CD1c-positive myeloid dendritic cell (primary cell): ENCODE results near the gene RBKS.
A peak's percentile ranks its signal among the peaks of the same experiment; 100 is the strongest.
"Not testable (repeated sequence)": the region's sequence is repeated elsewhere in the genome, so short reads cannot be mapped to it uniquely, and the experiment has no call there.

ENCODE experiments used
- DNase-seq: peaks from one replicate; pipeline ENCODE4 v3.0.0-alpha.2; 2016; ENCODE audit errors: extremely low spot score

RBKS gene

DNA sequence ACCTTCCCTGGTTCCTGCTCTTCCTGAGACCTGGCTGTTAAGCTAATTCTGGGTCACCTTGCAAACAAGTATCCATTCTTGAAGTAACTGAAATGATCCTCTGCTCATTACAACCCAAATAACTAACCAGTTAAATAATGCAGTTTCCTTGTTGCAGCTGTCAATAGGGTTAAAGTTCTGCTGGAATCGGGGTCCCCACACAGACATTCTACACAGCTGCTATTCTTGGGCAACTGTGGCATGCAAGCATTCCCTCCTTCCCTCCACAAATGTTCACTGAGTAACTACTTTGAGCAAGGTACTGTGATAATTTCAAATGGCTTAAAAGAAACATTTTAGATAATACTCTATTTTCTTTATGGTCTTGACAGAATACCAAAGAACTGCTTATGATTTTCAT, 17.1 kb downstream of the RBKS start:
- DNase-seq: no peak

DNA sequence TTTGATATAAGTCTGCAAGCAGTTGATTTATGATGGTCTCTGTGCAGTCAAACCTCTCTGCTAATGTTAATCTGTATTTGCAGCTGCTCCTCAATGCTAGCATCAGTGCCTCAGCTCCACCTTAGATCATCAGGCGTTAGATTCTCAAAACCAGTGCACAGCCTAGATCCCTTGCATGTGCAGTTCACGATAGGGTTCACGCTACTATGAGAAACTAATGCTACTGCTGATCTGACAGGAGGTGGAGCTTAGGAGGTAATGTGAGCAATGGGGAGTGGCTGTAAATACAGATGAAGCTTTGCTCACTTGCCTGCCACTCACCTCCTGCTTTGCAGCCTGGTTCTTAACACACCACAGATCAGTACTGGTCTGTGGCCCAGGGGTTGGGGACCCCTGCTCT, 18.4 kb downstream of the RBKS start:
- DNase-seq: no peak

DNA sequence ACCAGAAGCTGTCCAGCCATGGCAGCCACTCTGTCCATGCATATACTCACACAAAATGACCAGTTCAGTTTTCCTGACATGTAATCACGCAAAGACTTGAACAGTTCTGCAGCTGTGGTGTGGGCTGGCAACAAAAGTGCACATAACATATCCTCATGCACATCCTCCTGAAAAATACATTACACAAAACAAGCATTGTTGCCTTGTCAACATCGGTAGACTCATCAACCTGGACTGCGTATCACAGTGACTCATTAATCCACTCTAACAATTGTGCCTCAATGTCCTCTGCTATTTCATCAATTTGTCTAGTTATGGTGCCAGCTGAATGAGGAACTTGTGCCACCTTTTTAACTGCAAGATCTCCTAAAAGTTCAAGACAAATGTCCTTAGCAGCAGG, 19.5 kb downstream of the RBKS start:
- DNase-seq: no peak

DNA sequence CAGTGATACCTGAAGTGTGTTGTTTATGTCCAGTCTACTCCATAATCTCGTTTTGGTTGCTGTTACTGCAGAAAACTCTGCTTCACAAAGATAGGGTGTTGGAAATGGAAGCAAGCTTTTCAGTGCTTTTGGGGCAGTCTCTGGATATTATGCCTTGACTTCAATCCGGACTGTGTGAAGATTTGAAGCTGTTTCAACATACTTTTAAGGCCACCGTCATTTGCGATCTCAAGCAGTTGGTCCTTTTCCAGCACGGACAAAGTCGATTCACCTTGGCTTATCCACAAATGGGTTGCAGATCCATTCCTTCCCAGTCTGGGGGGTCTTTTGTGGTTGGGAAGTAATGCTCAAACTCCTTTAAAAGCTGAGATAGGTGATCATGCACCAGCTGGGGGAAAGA, 20.4 kb downstream of the RBKS start:
- DNase-seq: no peak

DNA sequence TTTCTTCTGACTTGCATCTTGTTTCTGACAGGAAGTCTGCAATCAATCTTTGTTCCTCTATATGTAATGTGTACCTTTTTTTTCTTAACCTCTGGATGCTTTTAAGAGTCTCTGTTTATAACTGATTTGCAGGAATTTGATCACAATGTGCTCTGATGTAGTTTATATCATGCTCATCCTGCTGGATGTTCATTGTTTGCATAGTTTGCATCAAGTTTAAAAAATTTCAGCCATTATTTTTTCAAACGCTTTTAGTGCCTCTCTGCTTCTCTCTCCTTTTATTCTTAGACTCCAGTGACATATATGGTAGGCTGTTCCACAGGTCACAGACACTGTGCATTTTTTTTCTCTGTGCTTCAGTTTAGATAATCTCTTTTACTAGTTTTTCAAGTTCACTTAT, 23.9 kb downstream of the RBKS start:
- no peak for DNase-seq

DNA sequence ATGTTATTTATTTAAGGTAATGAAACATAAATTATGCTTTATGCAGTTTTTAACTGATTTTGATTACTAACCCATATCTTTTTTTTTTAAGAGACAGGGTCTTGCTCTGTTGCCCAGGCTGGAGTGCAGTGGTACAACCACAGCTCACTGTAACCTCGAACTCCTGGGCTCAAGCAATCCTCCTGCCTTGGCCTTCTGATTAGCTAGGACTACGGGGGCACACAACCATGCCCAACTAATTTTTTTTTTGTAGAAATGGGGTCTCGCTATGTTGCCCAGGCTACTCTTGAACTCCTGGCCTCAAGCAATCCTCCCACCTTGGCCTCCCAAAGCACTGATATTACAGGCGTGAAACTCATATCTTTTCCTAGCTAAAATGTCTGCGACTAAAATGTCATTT, 26.2 kb downstream of the RBKS start:
- not testable (repeated sequence) for DNase-seq

DNA sequence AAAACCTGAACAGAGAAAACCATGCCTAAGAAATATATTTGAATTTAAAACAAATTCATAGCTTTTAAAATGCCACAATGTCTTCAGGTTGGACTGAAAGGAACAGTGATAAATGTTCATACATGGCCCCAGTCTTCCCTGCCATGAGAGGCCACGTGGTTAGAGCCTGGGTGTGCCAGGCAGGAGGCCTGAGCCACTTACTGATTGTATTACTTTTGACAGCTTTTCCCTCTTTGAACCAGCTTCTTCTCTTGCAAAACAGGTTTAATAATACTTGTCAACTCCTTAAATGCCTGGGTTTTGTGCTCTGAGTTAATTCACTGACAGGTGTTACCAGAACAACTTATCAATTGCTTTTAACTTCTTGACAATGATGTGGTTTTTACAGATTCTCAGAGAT, 27.0 kb downstream of the RBKS start:
- DNase-seq: no peak

DNA sequence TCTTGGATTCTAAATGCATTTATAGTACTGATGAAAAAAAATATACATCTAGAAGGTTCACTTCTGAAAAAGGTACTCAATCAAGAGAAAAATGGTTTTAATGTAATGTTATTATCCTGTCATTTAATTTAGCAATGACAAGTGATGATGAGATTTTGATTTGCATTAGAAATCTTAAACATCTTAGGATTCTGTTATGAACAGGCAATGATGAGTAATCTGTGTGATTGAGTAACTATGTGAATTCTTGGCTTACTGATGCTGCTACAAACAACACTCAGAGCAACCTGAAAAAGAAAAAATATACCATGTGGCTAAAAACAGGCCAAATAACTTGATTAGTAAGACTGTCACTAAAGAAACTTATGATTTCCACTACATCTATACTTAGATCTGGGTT, 30.1 kb downstream of the RBKS start:
- no peak for DNase-seq

DNA sequence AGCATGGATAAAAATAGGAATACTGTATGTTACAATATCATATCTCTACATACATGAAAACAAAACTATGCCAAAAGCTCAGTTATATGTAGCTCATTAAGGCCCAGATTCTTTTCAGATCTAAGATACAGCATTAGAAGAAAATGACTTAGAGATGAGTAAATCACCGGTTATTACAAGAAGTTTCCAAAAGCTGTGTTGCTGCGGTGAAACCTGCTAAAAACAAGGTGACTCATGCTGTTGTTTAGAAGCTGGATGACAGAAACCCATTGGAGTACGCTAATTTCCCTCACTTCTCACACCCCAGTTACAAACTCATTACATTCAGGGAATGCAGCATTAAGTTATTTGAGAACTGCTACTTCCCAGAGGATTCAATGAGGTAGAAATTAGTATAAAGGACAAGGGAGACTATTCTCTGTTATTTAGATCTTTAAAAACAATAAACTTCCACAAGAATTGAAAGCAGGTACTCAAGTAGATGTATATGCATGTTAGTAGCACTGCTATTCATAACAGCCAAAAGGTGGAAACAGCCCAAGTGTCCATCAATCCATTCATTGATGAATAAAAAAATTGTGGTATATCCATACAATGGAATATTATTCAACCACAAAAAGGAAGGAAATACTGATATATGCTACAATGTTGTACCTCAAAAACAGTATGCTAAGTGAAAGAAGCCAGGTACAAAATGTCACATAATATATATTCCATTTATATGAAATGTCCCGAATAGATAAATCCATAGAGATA, 32.6 kb downstream of the RBKS start:
- no peak for DNase-seq

DNA sequence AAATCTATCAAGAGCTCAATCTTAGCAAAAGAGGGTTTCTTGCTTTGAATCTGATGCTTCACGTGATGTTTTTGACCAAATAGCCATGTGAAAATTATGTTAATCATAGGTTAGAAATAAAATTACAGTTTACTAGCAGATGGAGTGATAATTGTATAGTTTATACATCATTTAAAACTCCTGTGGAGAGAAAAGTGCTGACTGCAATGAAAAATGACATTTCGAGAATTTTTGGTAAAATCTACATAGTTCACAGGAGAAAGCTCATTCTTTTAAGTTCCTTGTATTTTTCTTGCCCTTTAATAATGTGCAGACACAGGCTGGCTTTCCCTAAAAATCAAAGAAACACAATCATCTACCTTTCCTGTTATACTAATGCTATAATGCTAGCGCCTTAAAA, 33.2 kb downstream of the RBKS start:
- no peak for DNase-seq

DNA sequence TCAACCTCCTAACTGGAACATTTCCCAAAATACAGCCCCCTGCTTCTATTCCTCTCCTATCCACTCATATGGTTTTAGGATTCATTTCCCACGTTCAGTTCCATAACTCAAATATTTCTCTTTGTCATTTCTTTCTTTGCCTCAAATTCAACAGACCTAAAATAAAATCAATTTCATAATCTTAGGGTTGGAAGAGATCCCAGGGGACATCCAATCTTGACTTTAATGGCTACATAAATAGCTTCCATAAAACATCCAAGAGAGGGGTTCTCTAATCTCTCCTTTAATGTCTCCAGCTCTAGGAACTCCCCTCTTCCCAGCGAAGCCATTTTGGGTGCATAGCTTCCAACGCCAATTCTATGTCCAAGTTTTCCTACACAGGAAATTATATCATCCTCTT, 33.8 kb downstream of the RBKS start:
- DNase-seq: no peak

DNA sequence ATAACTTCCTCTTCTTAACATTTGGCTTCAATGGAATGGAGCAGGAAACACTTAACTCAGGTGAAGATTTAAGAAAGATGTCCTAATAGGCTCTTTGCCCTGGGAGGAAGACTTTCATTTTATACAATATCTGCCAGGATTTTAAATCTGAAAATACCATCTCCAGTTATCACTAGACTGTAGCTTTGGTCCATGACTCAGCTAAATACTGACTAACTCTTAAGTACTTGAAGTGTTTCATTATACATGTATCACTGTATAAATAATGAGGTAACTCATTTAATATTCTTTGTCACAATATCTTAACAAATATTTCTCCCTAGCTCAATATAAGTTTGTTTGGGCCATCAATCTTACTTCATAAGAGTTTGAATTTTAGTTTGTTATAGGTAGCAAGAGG, 34.7 kb downstream of the RBKS start:
- no peak for DNase-seq

DNA sequence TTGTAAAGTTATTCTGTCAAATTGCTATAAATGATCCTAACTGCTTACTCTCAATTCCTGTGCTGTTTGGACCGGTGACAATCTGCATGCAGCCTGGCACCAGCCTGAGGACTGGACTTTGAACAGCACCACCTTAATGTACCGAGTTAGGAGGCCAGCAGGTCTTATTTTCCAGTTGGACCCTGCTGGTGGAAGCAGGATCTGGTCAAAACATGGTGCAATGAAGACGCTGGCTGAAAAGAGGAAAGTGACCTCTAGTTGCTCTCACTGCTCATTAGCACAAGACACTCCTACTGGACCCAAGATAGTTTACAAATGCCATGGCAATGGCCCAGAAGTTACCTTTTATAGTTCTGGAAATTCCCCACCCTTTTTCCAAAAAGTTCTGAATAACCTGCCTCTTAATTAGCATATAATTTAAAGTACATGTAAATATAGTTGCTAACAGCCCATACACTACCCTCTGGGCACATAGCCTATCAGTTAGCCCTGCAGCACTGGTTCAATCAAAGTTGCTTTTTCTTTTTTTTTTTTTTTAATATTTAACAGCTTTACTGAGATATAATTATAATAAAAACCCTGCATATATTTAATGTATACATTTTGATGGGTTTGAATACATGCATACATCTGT, 35.8 kb downstream of the RBKS start:
- DNase-seq: peak; percentile 38

DNA sequence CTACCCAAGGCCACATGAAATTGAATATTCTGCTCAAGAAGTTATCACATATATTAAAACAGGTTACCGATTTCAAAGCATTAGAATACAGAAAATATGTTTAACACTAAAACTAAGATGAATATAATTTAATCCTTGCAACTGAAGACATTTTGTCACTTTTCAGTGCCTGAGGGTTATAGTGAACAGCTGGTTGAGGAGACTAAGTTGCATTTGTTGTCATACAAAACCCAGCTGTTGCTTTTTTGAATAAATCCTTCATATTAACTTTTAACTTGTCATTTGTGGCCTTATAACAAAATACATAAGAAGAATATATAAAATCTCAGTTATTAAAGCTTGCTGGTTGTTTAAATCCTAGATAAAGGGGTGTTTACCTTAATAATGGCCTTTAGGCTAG, 37.5 kb downstream of the RBKS start:
- no peak for DNase-seq

DNA sequence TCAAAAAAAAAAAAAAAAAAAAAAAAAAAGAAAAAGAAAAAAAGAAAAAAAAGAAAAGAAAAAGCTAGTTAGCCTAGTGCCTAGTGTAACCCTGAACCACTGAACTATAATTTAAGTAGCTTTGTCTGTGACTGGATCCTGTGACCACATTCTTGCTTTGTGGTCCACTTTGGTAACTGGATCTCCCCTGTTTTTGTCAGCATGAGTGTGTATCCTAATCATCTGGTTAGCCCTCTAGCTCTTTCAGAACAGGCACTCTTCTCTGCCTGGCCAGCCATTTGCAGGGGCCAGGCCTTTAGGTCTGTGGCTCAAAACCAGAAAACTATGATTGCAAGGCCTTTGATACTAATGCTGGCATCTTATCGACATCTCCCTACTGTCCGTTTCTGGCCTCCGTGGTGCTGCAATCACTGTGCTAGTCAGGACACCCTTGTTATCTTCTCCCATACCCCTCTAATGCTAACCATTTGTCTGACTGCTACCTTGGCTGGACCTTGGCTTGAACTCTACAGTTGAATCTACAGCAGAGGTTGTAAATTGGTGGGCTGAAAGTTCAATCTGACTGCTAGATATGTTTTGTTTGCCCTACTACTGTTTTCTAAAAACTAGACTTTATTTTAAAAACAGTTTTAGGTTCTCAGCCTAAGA, 40.5 kb downstream of the RBKS start:
- DNase-seq: no peak

DNA sequence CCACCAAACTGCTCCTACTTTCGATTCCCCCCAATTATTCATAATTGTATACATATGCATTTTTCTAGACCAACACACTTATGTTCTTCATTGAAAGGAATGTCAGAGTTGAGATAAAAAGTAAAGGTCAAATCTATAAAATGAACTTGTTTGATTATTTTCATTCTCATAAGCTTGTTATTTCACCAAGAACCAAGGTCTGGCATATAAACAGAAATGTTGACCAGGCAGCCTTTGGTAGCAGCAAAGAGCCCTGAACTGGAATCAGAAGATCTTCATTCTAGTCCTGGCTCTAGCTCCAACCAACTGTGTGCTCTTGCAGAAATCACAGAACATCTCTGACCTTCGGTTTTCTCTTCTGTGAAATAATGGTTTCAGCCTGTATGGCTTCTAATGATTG, 42.9 kb downstream of the RBKS start:
- DNase-seq: no peak

DNA sequence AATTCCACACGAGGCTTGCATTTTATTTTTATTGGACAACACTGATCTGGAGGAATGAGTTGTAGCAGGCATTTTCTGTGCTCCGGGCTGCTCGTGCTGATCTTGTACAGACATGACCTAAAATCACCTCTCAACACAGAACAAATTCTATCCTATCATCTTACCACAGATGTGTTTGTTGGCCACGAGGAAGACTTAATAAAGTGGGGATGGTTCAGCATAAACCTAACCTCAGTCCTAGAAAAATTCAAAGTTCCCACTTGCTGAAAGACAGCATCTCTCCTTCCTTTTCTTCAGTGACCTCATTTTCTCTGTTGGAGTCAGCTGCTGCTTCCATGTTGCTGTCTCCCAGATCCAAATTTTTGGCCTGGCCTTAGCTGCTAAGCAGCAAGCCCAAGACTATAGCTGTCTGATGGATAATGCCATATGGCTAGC, 45.3 kb downstream of the RBKS start:
- no peak for DNase-seq

DNA sequence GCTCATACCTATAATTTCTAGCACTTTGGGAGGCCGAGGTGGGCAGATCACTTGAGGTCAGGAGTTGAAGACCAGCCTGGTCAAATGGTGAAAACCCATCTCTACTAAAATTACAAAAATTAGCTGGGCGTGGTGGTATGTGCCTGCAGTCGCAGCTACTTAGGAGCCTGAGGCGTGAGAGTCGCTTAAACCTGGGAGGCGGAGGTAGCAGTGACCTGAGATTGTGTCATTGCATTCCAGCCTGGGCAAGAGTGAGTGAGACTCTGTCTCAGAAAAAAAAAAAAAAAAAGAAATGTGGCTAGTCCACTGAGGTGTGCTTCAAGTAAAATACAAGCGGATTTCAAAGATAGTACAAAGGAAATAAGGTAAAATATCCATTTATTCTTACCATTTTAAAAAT, 46.2 kb downstream of the RBKS start:
- DNase-seq: no peak

DNA sequence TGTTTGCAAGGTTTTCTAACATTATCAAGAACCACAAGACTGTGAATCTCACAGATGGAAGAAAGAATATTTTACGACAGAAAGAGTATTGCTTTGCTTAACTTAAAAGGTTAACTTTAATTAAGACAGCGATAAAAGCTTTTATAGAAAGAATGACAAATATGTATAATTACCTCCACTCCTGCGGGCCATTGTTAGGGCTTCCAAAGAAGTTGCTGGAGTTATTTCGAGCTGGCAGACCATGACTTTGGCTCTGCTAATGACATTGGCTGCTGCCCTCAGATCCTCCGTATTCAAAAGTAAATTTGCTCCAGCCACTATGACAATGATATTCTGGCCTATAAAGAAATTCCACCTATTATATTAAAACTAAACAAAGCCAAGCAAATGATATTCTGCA, 47.3 kb downstream of the RBKS start:
- DNase-seq: no peak

DNA sequence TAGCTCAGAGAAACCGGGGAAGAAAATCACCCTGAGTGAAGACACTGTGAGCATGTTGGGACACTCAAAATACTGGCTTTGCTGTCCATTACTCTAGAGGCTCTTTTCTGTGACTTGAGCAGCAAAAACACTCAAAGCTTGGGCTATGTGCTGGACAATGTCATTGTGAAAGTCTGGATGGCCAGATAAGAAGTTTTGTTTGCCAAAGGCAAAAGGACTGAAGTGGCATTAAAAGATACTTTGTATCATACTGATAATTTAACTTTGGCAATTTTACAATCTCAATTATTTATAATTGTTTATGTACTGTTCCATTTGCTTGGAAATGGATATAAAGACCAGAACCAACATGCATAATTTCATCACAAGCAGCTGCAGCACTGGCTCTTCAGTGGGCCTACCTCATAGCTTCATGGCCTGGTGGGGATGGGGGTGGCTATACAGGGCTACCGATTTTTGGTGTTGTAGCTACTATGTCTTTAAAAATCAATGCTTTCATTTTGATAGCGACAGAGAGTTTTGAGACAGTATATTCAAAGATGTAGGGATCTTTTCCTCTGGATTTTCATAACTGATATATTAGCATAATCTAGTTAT, 51.1 kb downstream of the RBKS start:
- no peak for DNase-seq

DNA sequence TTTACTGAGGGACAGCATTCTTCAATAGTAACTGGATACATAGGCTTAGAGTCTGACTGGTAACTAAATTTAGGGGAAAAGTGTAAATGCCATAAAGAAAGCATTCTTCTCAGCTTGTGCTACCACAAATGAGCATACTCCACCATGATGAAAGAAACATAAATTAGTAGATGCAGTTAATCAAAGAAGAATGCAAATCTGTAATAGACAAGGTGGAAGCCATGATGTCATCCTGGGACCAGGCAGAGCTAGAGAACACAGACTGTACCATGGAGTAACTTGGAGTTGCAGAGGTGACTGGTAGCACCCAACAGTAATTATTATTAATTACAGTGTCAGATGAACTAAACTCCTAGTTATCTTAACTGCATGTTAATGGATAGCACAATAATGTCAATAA, 51.7 kb downstream of the RBKS start:
- no peak for DNase-seq

DNA sequence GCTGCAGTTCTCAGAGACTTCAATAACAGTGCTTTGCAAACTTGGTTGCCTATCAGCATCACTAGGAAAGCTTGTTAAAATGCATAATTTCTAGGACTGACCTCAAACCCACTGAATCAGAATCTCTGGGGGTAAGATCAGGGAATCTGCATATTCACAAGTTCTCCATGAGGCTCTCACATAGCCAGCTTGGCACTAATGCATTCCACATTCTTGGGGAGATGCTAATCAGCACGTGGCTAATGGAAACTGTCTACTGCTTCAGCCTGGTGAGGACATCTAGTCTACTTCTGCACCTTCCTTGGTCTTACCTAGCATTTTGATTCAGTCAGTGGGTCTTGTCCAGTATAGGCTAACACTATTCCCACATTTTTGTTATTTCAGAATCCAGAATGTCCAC, 56.3 kb downstream of the RBKS start:
- DNase-seq: no peak

DNA sequence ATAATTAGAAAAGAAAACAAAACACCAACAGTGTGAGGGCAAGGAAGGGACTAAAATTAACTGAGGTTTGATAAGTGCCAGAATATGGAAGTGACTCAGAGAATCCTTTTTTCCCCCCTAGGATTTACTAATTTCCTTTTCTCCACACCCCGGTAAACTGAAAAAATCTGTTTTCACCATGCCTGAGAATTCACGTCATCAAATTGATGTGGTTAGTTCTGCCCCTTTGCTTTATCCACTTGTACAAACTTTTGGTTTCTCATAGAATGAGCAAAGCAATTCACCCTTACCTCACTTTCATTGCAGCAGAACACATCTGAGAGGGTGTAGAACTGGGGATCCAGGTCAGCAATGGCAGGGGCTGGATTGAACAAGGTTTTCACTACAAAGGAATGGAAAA, 57.8 kb downstream of the RBKS start:
- DNase-seq: no peak
